GM13977 (cell line): ENCODE measurements around the gene ZCCHC12.

ENCODE experiments used
- DNase-seq: peaks from one replicate; pipeline ENCODE4 v3.0.0; 2012; ENCODE audit warnings: low spot score
- in situ Hi-C: fragments of 300-500 bp; cut with MboI; formaldehyde crosslinking; loops from one replicate; pipeline ENCODE4 v1.12.0; 2022; ENCODE audit warnings: low sequenced_read_pairs, low pct_unique_long_range_greater_than_20kb, mixed read lengths, inconsistent platforms; ENCODE audit not compliant: unreplicated experiment
- TF ChIP-seq, protein P1 (sequence below): IDR thresholded peaks from 2 replicates; pipeline ENCODE4 v1.5.1; 2012; ENCODE audit warnings: mild to moderate bottlenecking, control low read depth; ENCODE audit not compliant: insufficient read depth; ENCODE audit errors: extremely low read depth, missing control alignments

The ZCCHC12 gene

DNA sequence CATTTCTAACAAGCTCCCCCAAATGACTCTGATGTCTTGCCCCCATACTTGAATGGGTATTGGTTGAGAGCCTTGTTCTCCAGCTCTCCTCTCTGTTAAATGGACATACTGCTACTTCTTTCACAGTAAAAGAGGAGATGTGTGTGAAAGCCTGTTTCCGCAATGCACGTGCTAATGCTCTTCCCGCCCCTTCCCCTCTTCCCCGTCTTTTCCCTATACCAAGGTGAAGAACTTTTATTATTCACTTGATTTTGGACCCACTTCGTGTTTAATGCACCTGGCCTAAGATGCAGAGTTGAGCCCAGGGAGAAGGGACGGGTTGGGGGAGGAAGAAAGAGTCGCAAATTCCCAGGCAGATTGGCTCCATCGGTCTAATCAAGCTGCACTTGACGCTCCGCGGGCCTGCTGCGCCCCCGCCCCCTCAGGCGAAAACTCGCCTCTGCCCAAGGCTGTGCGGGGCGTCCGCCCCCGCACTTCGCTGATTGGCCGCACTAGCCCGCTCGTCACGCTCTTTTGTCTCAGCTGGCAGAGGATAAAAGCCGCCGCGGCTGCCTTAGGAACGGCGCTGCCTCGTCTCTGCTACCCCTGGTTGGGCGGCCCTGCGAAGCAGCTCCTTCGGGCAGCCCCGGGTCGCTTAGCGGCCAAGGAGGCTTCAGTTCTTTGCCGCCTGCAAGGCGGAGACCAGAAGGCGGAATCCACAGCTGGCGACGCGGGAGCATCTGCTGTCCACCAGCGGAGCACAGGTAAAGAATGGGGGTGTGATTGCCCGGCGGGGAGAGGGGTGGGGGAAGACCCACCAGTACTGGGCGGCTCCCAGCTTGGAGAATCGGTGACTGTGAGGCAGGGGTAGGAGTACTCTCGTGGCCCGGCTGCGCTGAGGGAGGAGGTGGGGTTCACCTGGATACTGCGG is at the start of gene ZCCHC12:
ZCCHC12 (plus strand) TSS at position 562 of the 910 bp plus-strand sequence. CDS start 1,421 bp downstream, outside the sequence.
- in situ Hi-C loops = loop anchor here (25.0 kb wide), 1 partner anchor 361 kb away; no protein-coding TSS in a partner anchor
- DNase-seq = peak; percentile 56
- TF ChIP-seq, protein P1, sequence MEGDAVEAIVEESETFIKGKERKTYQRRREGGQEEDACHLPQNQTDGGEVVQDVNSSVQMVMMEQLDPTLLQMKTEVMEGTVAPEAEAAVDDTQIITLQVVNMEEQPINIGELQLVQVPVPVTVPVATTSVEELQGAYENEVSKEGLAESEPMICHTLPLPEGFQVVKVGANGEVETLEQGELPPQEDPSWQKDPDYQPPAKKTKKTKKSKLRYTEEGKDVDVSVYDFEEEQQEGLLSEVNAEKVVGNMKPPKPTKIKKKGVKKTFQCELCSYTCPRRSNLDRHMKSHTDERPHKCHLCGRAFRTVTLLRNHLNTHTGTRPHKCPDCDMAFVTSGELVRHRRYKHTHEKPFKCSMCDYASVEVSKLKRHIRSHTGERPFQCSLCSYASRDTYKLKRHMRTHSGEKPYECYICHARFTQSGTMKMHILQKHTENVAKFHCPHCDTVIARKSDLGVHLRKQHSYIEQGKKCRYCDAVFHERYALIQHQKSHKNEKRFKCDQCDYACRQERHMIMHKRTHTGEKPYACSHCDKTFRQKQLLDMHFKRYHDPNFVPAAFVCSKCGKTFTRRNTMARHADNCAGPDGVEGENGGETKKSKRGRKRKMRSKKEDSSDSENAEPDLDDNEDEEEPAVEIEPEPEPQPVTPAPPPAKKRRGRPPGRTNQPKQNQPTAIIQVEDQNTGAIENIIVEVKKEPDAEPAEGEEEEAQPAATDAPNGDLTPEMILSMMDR = no peak

DNA sequence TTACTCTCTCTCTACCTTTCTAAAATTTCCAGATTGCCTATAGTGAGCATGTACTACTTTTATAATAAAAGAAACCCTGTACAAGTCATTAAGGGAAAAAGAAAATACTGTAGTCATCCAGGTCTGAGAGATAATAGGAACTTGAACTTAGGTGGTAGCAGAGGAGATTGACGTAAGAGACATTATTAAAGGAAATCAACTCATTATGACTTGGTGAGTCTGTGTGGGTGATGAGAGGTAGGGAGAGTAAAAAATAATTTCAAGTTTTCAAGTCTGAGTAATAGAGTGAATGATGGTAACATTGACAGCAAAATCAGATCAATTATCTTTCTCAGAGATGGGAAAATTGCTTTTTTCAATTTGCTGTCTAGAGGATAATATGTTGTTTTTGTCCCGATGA is 44.0 kb upstream of the ZCCHC12 start:
- in situ Hi-C loops = no loop called here
- no peak for DNase-seq
- TF ChIP-seq, protein P1 = no peak

DNA sequence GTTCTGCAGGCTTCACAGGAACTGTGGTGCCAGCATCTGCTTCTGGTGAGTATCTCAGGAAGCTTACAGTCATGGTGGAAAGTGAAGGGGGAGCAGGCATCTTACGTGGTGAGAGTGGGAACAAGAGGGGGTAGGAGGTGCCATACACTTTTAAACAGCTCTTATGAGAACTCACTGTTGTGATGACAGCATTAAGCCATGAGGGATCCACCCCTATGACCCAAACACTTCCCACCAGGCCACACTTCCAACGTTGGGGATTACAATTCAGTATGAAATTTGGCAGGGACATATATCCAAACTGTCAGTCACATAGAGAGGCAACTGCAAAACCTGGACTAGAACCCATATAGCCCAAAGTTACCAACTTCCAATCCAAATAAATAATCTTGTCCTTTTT is 43.1 kb upstream of the ZCCHC12 start:
- TF ChIP-seq, protein P1 = no peak
- no peak for DNase-seq
- in situ Hi-C loops = no loop called here

DNA sequence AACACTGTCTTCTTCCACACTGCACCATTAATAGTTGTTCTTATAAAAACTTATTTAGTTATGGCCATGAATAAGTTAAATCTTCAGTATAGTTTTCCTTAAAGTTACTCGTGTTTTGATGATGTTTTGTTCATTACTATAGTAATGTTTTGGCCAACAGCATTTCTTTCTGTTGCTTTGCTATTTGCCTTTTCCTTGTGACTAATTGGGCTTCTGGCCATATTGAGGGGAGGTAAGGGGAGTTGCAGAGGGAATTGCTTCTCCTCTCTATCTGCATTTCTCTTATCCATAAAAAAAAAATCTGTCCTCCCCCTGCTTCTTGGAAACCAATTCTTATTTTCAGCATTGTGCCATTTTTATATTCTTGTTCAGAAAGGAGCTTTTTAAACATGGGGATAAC is 42.7 kb upstream of the ZCCHC12 start:
- no peak for DNase-seq
- in situ Hi-C loops = no loop called here

DNA sequence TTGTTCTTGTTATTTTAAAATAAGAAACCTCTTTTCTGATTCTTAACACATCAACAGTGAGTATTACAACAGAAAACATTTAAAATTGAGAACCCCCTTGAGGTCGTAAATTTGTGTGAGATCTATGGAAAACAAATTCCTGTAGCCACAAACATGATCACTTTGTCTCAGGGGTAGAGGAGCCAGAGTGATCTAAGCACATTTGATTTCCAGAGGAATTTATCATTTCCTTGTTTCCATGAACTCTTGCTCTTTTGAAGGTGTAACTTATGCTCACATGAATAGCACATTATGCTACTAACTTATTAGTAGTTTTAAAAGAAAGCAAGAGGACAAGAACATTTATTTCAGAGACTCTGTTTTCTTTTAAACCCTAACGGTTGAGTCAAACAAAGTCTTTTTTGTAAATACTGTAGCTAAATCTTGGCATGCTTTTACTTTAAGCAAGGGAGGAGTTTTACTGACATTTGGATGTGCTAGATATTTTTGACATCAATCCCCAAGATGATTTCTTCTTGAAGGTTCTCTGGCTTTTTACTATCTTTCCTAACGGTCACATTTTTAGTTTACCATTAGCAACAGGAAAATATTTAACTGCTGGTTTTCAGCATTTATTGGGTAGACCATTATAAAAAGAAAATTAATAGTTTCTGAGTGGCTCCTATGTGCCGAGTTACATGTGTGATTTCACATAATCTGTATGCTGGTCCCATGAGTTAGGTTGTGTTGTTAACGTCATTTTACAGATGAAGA is 27.9 kb upstream of the ZCCHC12 start:
- TF ChIP-seq, protein P1 = no peak
- no peak for DNase-seq
- in situ Hi-C loops = no loop called here

More for the DNA sequence above, 42.7 kb upstream of the ZCCHC12 start:
- TF ChIP-seq, protein P1 = no peak

DNA sequence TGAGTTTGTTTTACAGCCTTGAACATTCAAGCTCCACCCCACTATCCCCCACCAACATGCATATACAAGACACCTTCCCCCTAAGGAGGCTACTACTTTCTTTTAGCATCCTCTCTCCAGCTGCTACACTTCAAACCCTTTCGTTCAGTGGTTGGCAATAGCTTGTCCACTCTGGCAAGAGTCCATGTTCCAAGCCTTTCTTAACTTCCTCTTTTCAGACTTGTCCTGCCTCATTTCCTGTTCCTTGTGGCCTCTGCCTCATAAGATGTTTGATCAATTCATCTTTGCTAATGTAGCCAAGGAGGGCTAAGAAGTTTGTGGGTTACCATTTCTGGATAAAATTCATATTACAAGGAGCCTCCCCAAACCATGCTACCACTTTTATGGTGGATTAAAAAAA is 20.8 kb upstream of the ZCCHC12 start:
- DNase-seq = no peak
- in situ Hi-C loops = loop anchor here (10.0 to 25.0 kb wide), 2 partner anchors 178 to 341 kb away; no protein-coding TSS in a partner anchor
- TF ChIP-seq, protein P1 = no peak
